ENCODE measurements around the gene TMEM141.
"Not testable (repeated sequence)": the region's sequence is repeated elsewhere in the genome, so short reads cannot be mapped to it uniquely, and the experiment has no call there.

The TMEM141 gene

DNA sequence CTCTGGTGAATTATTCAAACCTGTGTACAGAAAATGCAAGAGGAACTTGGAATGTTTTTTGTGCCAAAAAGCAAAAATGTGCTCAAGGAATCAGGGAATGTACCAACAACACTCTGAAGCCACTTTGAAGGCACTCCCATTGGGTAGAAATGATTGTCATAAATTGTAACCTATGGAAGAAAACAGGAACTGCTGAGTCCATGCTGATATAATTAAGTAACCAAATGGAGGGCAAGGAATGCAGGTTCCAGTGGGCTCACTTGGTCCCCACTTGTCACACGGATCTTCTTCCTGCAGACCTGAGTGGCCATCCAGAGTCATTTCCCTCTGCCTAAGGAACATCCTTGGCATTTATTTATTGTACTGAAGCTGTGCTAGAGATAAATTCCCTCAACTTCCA, 39.9 kb upstream of the TMEM141 start:
- H3K4me3 ChIP-seq (ENCODE audit: low read length) = no peak overlapping the region
- DNase-seq (ENCODE audit: low read depth) = no peak
- no peak for TF ChIP-seq CTCF (IDR thresholded peaks at IDR 0.05; ENCODE audit: insufficient read depth, low read depth, low read length, missing control alignments)

DNA sequence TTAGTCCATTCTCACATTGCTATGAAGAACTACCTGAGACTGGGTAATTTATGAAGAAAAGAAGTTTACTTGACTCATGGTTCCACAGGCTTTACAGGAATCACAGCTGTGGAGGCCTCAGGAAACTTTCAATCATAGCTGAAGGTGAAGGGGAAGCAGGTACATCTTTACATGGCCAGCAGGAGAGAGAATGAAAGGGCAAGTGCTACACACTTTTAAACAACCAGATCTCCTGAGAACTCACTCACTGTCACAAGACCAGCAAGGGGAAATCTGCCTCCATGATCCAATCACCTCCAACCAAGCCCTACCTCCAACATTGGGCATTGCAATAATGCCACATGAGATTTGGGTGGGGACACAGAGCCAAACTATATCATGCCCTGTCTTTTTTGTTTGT, 39.3 kb upstream of the TMEM141 start:
- TF ChIP-seq CTCF (IDR thresholded peaks at IDR 0.05; ENCODE audit: insufficient read depth, low read depth, low read length, missing control alignments) = no peak
- H3K4me3 ChIP-seq (ENCODE audit: low read length) = no peak overlapping the region
- DNase-seq (ENCODE audit: low read depth) = no peak

GRCh38 chr9:136753371-136754058, 37.6 kb upstream of the TMEM141 start:
- no peak overlapping the region for H3K4me3 ChIP-seq (ENCODE audit: low read length)
- no peak for DNase-seq (ENCODE audit: low read depth)
- TF ChIP-seq CTCF (IDR thresholded peaks at IDR 0.05; ENCODE audit: insufficient read depth, low read depth, low read length, missing control alignments) = no peak

- no peak overlapping the region for H3K4me3 ChIP-seq (ENCODE audit: low read length)
- TF ChIP-seq CTCF (IDR thresholded peaks at IDR 0.05; ENCODE audit: insufficient read depth, low read depth, low read length, missing control alignments) = no peak
- no peak for DNase-seq (ENCODE audit: low read depth)
Measured at GRCh38 chr9:136754059-136754572, 37.0 kb upstream of the TMEM141 start.

GRCh38 chr9:136754626-136755301, 36.4 kb upstream of the TMEM141 start:
- DNase-seq (ENCODE audit: low read depth) = no peak
- no peak overlapping the region for H3K4me3 ChIP-seq (ENCODE audit: low read length)
- TF ChIP-seq CTCF (IDR thresholded peaks at IDR 0.05; ENCODE audit: insufficient read depth, low read depth, low read length, missing control alignments) = no peak

DNA sequence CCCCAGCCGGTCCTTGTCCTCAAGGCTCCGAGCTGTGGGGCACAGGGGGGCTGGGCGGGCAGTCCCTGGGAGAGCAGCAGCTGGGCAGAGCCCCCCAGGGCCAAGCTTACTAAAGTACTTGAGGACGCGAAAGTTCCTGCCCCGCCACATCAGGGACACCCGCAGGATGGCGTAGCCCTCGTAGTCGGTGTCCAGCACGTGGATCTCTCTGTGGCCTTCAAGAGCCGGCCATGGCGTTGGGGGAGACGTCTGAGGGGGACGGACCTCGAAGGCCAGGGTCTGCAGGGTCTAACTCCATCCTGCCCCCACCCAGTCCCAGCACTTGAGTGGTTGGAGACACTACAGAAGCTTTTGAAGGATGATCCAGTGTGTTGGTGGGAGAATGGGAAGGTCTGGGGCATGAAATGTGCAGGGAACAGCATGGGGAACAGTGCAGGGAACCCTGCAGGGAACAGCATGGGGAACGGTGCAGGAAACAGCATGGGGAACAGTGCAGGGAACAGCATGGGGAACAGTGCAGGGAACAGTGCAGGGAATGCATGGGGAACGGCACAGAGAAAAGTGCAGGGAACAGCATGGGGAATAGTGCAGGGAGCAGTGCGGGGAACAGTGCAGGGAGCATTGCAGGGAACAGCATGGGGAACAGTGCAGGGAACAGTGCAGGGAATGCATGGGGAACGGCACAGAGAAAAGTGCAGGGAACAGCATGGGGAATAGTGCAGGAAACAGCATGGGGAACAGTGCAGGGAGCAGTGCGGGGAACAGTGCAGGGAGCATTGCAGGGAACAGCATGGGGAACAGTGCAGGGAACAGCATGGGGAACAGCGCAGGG, 35.6 kb upstream of the TMEM141 start:
- H3K4me3 ChIP-seq (ENCODE audit: low read length); DNase-seq (ENCODE audit: low read depth): not testable (repeated sequence)

GRCh38 chr9:136756134-136756438, 35.1 kb upstream of the TMEM141 start:
- DNase-seq (ENCODE audit: low read depth) = no peak
- no peak overlapping the region for H3K4me3 ChIP-seq (ENCODE audit: low read length)
- TF ChIP-seq CTCF (IDR thresholded peaks at IDR 0.05; ENCODE audit: insufficient read depth, low read depth, low read length, missing control alignments) = no peak
